B cell (primary cell): Measurements from ENCODE around the gene UNC5B. TPM values are rescaled to one million over a fixed set of nuclear protein-coding genes. Genes with fewer than 3 reads are reported as not detected.

Source experiments
- ATAC-seq: fragments of 200-7000 bp; cut with Tn5 transposase; one replicate; pipeline ENCODE4 v1.10.0; 2021; ENCODE audit warnings: low read depth, mild to moderate bottlenecking, moderate number of reproducible peaks, moderate library complexity
- CTCF ChIA-PET: fragments of 350-600 bp; sonication (Branson Sonifier 250); formaldehyde crosslinking; loops from one replicate; lab custom pipeline; 2021; ENCODE audit warnings: antibody characterized with exemption, inconsistent platforms; lab: Charles Lee
- POLR2A ChIA-PET: fragments of 350-600 bp; sonication (Branson Sonifier 250); formaldehyde crosslinking; loops from one replicate; lab custom pipeline; 2021; ENCODE audit warnings: antibody characterized with exemption; lab: Charles Lee
- DNase-seq: peaks from one replicate; pipeline ENCODE4 v3.0.0; 2013
- H2AFZ ChIP-seq: 2 replicates; pipeline ENCODE4 v1.6.1; 2012; ENCODE audit warnings: mild to moderate bottlenecking, low read depth, low read length; ENCODE audit not compliant: insufficient read depth, poor library complexity, severe bottlenecking
- H3K27ac ChIP-seq, 2 donors: 1 replicate in 1 of 2; 2 replicates in 1 of 2; pipeline ENCODE4 v1.5.1; 2012 to 2013; ENCODE audit warnings: low read length in 2 of 2, mild to moderate bottlenecking in 2 of 2, moderate library complexity in 1 of 2
- H3K27me3 ChIP-seq, 4 experiments: fragments of 200-600 bp in 1 of 4; sonication (generic) in 1 of 4; replicated peaks in 1 of 4; 1 replicate in 2 of 4; 2 replicates in 2 of 4; pipeline versions ENCODE4 v1.6.1 to v1.7.0; 2013 to 2016; ENCODE audit warnings: low read length in 3 of 4, mild to moderate bottlenecking in 2 of 4, mixed read lengths in 1 of 4, moderate library complexity in 1 of 4; ENCODE audit not compliant: insufficient read depth in 4 of 4, control insufficient read depth in 3 of 4; ENCODE audit errors: control extremely low read depth in 1 of 4
- H3K36me3 ChIP-seq, 2 experiments: replicated peaks in 1 of 2; 1 replicate in 1 of 2; 2 replicates in 1 of 2; pipeline versions ENCODE4 v1.6.1 to v1.7.1; 2013; ENCODE audit warnings: low read length in 1 of 2; ENCODE audit not compliant: insufficient read depth in 2 of 2, control insufficient read depth in 1 of 2; ENCODE audit errors: control extremely low read depth in 1 of 2, extremely low read depth in 1 of 2
- H3K4me1 ChIP-seq, 2 donors: fragments of 200-600 bp in 1 of 2; sonication (generic) in 1 of 2; 1 replicate in 1 of 2; 2 replicates in 1 of 2; pipeline versions ENCODE4 v1.5.1 to v1.6.1; 2013 to 2017; ENCODE audit warnings: low read length in 2 of 2; ENCODE audit not compliant: control insufficient read depth in 2 of 2, insufficient read depth in 2 of 2
- H3K4me2 ChIP-seq: replicated peaks from 2 replicates; pipeline ENCODE3; 2012; ENCODE audit warnings: mild to moderate bottlenecking, low read depth, low read length; ENCODE audit not compliant: poor library complexity, severe bottlenecking
- H3K4me3 ChIP-seq, 5 experiments: fragments of 200-600 bp in 1 of 5; sonication (generic) in 1 of 5; 1 replicate in 3 of 5; 2 replicates in 2 of 5; pipeline versions ENCODE4 v1.5.1 to v1.7.0; 2011 to 2016; ENCODE audit warnings: low read length in 4 of 5, mild to moderate bottlenecking in 4 of 5, low read depth in 2 of 5, control low read depth in 1 of 5, moderate library complexity in 1 of 5; ENCODE audit not compliant: insufficient read depth in 1 of 5; ENCODE audit errors: control extremely low read depth in 1 of 5, extremely low read depth in 1 of 5
- H3K79me2 ChIP-seq: fragments of 200-600 bp; sonication (generic); one replicate; pipeline ENCODE4 v1.6.0; 2016; ENCODE audit warnings: low read length; ENCODE audit not compliant: control insufficient read depth, insufficient read depth
- H3K9ac ChIP-seq: fragments of 200-600 bp; sonication (generic); 2 replicates; pipeline ENCODE4 v1.6.1; 2017; ENCODE audit warnings: mild to moderate bottlenecking, low read length, moderate library complexity
- H3K9me3 ChIP-seq, 3 donors: one replicate each; pipeline versions ENCODE4 v1.6.1 to v1.7.1; 2013; ENCODE audit warnings: low read length in 2 of 3; ENCODE audit not compliant: control insufficient read depth in 2 of 3, insufficient read depth in 1 of 3; ENCODE audit errors: control extremely low read depth in 1 of 3
- H4K20me1 ChIP-seq: 2 replicates; pipeline ENCODE4 v1.6.0; 2012; ENCODE audit warnings: mild to moderate bottlenecking, low read length; ENCODE audit not compliant: insufficient read depth, control insufficient read depth, poor library complexity, severe bottlenecking
- H3K27ac Mint-ChIP-seq: one replicate; pipeline ENCODE4 v1.8.0; 2021; ENCODE audit warnings: mixed read lengths
- H3K27me3 Mint-ChIP-seq: one replicate; pipeline ENCODE4 v1.8.0; 2021; ENCODE audit warnings: mixed read lengths
- H3K4me1 Mint-ChIP-seq: one replicate; pipeline ENCODE4 v1.8.0; 2021; ENCODE audit warnings: mixed read lengths
- H3K4me3 Mint-ChIP-seq: one replicate; pipeline ENCODE4 v1.8.0; 2021; ENCODE audit warnings: mixed read lengths
- H3K9me3 Mint-ChIP-seq: one replicate; pipeline ENCODE4 v1.8.0; 2022; ENCODE audit warnings: mixed read lengths; ENCODE audit not compliant: insufficient read depth
- CTCF ChIP-seq: fragments of 200-600 bp; IDR thresholded peaks from one replicate; pipeline ENCODE4 v1.8.0; 2022; ENCODE audit warnings: antibody characterized with exemption, mild to moderate bottlenecking
- EZH2 ChIP-seq: IDR thresholded peaks from 2 replicates; pipeline ENCODE4 v1.6.1; 2012; ENCODE audit warnings: borderline replicate concordance, low read depth, mild to moderate bottlenecking, moderate library complexity, low read length; ENCODE audit not compliant: insufficient read depth, poor library complexity, severe bottlenecking
- WGBS: methylation state at CpG from one replicate; pipeline ENCODE4 v1.1.5; 2013; ENCODE audit warnings: missing lambda C conversion rate; ENCODE audit not compliant: insufficient coverage; 5-methylcytosine and 5-hydroxymethylcytosine counted together
- intact Hi-C: fragments of 100-400 bp; cut with micrococcal nuclease; formaldehyde crosslinking; loops from one replicate; pipeline ENCODE4 v1.10.0; 2022
- polyA plus RNA-seq: library from polyadenylated mRNA; depleted of rRNA; stranded (reverse); fragments of >200 nt; gene quantifications from 2 replicates; pipeline ENCODE4 v1.2.3, GENCODE V29; 2012
- total RNA-seq, 2 donors: library from RNA; stranded (reverse); fragments of 120-200 nt in 1 of 2; gene quantifications; 1 replicate in 1 of 2; 2 replicates in 1 of 2; pipeline versions ENCODE4 v1.2.3 to v1.2.4, GENCODE V29; 2013 to 2022

Gene UNC5B
- total and polyA plus RNA-seq, 2 donors (not counting 1 experiment from before 2014, with no cell fraction given): not detected

DNA sequence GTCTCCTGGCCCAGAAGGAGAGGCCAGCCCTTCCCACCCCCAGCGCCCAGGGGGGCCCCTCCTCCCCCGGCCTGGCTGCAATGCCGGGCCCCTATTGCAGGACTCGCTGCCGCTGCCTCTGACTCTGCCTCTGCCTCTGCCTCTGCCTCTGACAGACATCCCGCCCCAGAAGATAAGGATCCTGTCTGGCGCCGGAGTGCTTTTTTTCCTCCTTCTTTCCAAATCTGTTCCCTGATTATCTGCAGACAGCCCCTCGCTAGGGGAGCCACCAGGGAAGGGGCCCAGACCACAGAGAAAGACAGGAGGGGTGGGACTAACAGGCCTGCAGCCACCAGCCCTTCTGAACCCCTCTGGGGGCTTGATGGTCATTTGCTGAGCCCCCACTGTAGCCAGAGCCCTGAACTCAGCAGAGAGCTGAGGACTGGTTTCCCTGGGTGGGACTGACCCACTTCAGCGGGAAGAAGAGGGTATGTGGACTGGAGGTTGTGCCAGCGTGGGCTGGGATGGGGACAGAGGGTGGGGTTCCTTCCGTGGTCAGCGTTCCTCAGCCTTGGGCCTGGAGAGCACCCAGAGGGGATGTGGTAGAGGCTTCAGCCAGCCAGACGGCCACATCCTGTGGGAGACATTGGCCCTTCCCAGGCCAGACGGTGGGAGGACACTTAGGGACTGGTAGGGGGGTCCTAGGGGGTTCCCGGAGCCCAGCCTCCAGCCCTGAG, 22.8 kb downstream of the UNC5B start:
- TF ChIP-seq CTCF: no peak
- TF ChIP-seq EZH2: no peak
- Histone ChIP-seq H3K4me3 (no peak overlapping the region), H4K20me1 (no peaks in the 10 kb centered on the region), H3K4me2 (no peak overlapping the region), H2AFZ (no peak overlapping the region), H3K36me3 (no peaks in the 10 kb centered on the region), H3K27me3 (peaks cover 0 to under 1% (median 0%) of the 10 kb centered on the region in 4 experiments), H3K27ac (no peak overlapping the region), H3K9me3 (no peaks in the 10 kb centered on the region), H3K79me2 (no peaks in the 10 kb centered on the region), H3K4me1 (no peaks in the 10 kb centered on the region), H3K9ac (no peak overlapping the region)
- WGBS: 66% methylated on average over 16 of the region's 16 CpGs
- POLR2A ChIA-PET: no interaction called here
- Mint-ChIP-seq H3K9me3 (no peaks in the 10 kb centered on the region), H3K27me3 (peaks cover 6% of the 10 kb centered on the region), H3K27ac (no peak overlapping the region), H3K4me3 (no peak overlapping the region), H3K4me1 (no peaks in the 10 kb centered on the region)
- intact Hi-C loops: no loop called here
- CTCF ChIA-PET: no interaction called here
- DNase-seq (no peak), ATAC-seq (no peak)

DNA sequence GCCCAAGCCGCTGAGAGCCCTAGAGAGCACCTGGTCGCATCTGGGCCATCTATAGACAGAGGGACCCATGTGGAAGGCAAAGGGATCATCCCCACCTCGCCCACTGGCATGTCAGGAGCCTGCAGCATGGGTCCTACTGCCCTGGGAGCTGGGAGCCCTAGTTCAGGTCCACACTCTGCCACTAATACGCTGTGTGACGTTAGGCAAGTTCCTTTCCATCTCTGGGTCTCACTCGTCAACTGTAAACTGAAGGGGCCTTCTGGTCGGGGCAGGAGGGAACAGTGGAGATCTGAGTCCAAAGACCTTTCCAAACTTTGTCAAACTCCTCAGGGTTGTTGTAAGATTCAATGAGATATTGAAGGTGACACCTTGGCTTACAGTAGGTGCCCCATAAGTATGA, 23.4 kb downstream of the UNC5B start:
- Histone ChIP-seq H3K79me2 (no peaks in the 10 kb centered on the region), H3K27ac (no peak overlapping the region), H3K9me3 (no peaks in the 10 kb centered on the region), H3K36me3 (no peaks in the 10 kb centered on the region), H4K20me1 (no peaks in the 10 kb centered on the region), H3K27me3 (peaks cover 0 to 5% (median 0%) of the 10 kb centered on the region in 4 experiments), H3K4me3 (no peak overlapping the region), H3K4me2 (no peak overlapping the region), H3K9ac (no peak overlapping the region), H2AFZ (no peak overlapping the region), H3K4me1 (peaks cover 0 to 3% of the 10 kb centered on the region in 2 donors)
- H3K27me3 Mint-ChIP-seq: peaks cover 11% of the 10 kb centered on the region
- intact Hi-C loops: no loop called here
- H3K4me1 Mint-ChIP-seq: peaks cover 4% of the 10 kb centered on the region
- TF ChIP-seq EZH2: no peak
- TF ChIP-seq CTCF: no peak
- POLR2A ChIA-PET: no interaction called here
- 86% methylated on average over 7 of the region's 7 CpGs for WGBS
- no peak for ATAC-seq
- DNase-seq: no peak
- H3K27ac Mint-ChIP-seq: no peak overlapping the region
- no peak overlapping the region for H3K4me3 Mint-ChIP-seq
- CTCF ChIA-PET: no interaction called here
- H3K9me3 Mint-ChIP-seq: no peaks in the 10 kb centered on the region
